Posterior cingulate gyrus (tissue), 11 donors: Measurements from ENCODE around the gene PGLYRP3.
"Not testable (repeated sequence)": the region's sequence is repeated elsewhere in the genome, so short reads cannot be mapped to it uniquely, and the experiment has no call there.

Experiments used
- DNase-seq, 10 donors: peaks; one replicate each; pipeline versions ENCODE4 v3.0.0 to v3.0.0-alpha.2; 2020 to 2021; ENCODE audit warnings: mixed read lengths in 3 of 10
- intact Hi-C: fragments of 100-400 bp; cut with DNase I; formaldehyde crosslinking; loops from one replicate; pipeline ENCODE4 v1.15.1; 2023

PGLYRP3 gene

DNA sequence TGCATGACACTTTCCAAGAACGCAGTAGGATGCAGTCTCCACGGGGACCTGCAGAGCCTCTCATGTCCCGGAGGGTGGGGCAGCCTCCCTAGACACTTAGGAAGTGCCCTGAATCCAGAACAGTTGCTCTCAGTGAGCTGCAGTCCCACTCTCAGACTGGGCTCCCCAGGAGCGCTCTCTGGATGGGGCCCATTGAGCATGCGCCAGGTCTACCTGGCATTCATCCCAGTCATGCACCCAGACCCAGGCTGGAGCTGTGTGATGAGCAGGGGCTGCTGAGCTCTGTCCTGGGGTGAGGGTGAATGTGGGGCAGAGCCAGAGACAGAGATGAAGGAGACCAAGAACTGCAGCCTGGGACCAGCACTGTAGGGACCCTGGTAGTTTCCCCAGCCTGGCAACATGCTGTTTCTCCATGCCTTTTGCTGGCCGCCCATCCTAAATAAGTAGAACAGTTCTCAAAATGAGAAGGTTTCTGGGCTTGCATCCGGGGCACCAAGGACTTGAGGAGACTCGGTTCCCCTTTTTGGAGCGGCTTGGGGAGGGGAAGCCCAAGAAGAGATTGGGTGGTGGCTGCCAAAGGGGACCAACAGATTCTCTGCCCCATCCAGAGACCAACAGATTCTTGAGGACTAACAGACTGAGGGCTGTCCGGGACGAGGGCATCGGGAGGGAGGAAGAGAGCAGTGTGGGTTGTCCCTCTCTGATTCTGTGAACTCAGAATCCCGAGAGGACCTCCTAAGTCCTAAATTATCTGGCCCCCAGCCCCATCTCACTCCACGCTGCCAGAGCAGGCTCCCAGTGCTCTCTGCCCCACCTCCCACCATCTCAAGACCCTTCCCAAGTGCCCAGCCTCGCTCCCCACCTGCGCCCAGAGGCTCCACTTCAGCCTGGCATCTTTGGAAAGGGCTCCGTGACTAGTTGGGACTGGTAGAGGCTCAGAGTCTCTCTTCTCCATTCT is 36.9 kb upstream of the PGLYRP3 start:
- no peak for DNase-seq
- intact Hi-C loops, result loop anchor here (10.0 kb wide), 1 partner anchor 215 kb away; the partner anchor contains the start of gene S100A2

DNA sequence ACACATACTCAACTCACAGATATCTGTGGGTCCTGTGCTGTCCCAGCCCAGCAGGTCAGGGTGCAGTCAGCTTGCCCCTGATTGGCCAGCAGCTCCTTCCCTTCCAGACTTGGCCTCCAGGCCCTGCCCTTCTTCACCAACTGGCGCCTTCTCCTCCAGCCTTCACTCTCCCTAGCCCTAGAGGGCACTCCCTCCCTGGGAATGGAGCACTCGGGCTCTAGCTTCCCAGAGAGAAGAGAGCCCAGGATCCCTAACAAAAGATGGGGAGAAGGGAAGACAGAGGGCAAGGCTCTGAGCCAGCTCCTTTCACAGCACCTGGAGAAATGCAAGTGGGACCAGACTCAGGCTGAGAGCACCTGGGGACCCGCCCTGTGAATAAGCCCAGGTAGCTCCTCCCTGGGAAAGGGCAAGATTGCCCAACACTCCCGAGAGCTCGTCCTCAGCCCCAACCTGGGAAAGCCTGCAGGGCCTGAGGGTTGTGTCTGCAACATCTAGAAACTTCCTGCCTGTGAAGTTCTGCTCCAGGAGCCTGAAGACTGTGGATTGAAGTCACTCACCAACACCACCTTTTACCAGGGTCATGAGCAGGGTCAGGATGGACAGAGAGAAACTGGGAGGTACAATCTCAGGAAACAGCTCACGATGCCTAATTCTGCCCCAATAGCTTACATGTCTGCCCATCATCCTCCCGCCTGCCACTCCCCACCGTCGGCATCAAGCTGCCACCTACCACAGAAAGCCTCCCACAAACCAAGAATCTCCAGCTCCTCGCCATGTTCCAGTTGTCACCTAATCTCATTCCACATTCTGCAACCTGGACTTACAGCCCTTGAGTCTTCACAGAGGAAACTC is 36.0 kb upstream of the PGLYRP3 start, which contains the start of gene PGLYRP4:
TSS of gene PGLYRP4 (minus strand) at position 331 of the 852 bp plus-strand sequence. CDS start 909 bp downstream, outside the sequence.
- intact Hi-C loops, result no loop called here
- DNase-seq, result no peak

DNA sequence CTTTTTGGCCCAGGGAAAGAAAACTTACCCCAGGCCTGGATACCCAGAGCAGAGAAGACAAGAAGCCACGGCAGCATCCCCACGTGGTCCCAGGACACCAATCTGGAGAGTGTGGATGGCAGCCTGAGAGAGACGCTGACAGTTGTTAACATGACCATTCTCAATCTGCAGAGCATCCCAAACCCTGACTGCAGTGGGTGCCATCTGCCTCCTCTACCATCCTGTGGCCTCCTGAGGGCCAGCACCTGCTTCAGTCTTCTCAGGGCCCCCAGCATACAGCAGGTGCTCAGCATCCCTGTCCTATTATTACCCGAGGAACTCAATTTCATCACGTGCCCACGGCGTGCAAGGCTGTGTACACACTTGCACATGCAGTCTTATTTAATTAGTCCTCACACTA is 35.1 kb upstream of the PGLYRP3 start:
- intact Hi-C loops, result no loop called here
- DNase-seq, result no peak

DNA sequence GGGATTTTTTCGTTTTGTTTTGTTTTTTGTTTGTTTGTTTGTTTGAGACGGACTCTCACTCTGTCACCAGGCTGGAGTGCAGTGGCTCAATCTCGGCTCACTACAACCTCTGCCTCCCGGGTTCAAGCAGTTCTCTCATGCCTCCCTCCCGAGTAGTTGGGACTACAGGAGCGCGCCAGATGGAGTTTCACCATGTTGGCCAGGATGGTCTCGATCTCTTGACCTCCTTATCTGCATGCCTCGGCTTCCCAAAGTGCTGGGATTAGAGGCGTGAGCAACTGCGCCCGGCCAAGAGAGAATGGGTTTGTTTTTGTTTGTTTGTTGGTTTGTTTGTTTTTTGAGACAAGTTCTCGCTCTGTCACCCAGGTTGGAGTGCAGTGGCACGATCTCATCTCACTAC is 34.3 kb upstream of the PGLYRP3 start:
- DNase-seq, intact Hi-C loops: not testable (repeated sequence)

DNA sequence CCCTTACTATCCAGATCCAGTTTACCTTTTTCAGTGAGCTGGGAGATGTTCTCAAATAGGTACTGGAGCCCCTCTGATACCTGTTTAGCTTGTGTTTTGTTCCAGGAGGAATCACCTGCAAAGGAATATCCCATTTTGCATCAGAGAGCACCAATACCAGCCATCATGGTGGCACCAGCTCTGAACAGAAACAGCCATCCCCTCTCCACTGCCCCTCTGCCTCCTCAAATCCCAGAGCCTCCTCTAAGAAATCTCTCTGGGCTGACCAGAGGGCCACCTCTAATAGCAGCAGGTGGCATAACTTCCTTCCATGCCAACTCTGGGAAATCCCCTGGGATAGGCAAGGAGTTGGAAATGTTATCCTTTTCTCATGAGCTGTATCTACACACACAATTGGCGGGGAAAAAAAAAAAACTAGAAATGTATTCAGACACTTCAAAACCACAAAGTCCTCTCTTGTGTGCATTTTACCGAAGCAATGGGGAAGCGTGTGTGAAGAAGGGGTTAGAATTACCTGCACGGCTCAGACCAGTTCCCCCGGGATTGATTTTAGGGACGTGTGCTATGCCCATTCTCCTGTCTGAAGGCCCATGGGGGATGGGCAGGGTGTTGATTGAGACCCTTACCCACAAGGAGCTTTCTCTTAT is 33.4 kb upstream of the PGLYRP3 start:
- no peak for DNase-seq
- intact Hi-C loops, result no loop called here

DNA sequence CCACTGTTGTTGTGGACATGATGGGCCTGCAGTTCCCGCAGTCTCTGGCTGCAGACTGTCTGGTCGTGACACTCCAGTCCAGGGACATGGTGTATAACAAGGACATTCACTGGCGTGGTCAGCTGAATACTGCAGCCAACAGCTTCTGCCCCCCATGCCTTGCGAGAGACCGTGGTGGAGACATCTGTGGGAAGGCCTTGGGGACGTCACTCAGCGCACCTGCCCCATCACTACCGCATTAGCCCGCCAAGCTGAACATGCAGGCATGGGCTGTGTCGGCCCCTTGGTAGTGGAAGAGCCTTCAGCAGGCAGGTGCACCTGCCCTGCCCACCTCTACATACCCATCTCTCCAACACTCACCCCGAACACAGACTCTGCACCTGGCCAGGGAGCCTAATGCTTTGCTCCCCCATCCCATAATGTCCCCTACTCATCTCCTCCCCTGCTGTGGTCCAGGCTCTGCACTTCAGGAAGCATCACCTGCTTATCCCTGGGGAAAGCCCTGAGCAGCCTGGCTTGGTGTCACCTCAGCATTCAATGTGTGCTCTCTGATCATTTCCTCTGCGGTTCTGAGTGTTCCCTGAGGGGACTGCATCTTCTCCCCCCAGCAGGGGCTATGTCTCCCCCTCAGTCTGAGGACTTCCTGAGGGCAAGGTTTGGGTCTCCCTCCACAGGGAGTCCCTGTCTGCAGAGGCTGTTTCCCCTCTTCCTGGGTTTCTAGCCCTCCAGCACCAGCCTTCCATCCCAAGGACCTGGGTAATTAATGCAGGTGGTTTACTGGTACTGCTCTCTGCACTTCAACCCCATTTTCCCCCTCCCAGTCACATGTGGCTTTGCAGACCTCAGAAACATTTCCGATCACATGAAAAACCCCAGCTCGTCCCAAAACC is 32.7 kb upstream of the PGLYRP3 start:
- intact Hi-C loops, result no loop called here
- no peak for DNase-seq

DNA sequence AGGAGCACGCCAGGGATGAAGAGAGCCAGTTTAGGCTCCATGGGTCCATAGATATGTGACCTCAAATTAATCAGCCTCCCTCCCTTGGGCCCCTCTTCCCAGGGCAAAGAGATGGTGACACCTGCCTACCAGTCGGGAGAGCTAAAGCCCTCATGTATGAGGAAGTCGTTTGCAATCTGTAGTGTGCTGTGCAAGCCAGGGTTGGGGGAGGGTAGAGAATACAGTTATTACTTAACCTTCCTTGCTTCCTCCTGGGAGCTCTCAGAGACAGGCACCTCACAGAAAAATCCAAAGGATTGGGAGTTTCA is 31.9 kb upstream of the PGLYRP3 start:
- DNase-seq, result no peak
- intact Hi-C loops, result no loop called here

DNA sequence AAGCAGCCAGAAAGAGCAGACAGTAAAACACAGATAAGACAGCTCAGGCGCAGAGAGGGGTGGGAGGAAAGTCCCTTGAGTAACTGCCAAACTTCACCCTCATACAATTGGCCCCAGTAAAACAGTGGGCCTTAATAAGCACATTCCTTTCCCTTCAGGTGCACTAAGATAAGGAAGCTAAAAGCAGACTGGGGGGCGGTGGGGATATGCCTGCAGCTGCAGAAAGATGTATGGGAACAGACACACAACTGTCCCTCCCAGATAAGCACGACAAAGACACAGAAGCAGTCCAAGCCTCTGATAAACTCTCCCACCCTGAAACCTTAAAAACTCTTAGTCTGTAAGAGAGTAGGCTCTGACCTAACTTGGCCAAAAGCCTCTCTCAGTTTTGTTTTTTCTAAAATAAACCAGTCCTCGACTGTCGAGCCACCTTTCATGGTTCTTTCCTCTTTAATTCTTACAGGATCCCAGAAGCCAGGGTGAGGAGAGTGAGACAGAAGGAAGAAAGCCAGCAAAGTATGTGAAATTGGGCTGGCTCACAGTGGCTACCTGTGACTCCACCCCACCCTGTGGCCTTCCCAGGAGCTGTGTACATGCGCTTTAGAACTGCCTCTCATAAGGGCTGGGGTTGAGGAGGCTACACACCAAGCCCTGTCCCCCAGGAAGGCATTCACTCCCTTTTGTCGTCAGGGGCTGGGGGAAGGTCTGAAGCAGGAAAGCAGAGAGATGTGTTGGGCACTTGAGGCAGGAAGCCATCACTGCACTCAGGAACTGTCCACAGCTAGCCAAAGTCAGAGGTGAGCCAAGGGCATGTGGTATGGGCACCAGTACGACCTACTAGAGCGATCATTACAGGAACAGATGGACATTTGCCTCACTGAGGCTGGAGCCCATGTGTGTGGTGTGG is 31.3 kb upstream of the PGLYRP3 start:
- intact Hi-C loops, result no loop called here
- no peak for DNase-seq

DNA sequence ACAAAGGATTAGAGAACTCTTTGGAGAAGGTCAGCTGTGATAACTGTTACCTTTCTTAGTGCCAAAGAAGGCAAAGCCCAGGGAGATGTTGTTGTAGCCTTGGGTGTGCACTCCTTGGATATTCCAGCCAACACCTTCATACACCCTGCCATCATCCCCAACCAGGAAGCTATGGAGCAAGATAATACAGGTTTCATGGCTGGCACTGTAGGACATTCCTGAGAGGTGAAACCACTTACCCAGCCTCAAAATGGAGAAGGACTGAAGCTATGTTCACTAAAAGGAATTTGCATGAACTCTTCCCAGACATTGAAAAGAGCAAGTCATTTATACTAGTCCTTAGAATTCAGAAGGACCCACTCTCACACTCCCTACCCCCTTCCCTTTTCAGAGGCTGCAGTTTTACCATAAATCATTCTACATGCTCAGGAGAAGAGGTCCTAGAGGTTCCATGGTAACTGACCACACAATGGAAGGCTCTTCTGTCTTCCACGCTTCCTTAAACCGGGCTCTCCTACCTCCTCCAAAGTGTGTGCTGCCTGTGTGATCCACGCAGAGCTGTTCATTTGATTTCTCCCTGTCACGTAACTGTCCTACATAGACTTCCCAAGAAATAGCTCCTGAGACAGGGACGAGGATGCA is 30.4 kb upstream of the PGLYRP3 start:
- intact Hi-C loops, result no loop called here
- DNase-seq, result no peak

DNA sequence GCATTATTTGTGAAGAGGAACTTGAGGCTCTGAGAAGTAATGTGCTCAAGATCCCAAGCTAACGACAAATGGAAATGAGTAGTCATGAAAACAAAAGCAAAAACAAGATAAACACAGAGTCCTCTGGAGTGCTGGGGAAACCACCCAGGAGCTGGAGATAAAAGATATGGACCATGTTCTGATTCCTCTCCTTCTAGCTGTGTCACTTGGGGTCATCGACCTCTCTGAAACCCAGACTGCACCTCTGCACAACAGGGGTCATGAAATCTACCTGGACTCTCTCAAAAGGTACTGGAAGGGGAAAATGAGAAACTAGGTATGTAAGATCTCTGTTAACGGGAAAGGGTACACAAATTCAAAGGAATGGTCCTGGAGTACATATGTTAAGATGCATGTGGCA is 29.4 kb upstream of the PGLYRP3 start:
- DNase-seq, result no peak
- intact Hi-C loops, result no loop called here

DNA sequence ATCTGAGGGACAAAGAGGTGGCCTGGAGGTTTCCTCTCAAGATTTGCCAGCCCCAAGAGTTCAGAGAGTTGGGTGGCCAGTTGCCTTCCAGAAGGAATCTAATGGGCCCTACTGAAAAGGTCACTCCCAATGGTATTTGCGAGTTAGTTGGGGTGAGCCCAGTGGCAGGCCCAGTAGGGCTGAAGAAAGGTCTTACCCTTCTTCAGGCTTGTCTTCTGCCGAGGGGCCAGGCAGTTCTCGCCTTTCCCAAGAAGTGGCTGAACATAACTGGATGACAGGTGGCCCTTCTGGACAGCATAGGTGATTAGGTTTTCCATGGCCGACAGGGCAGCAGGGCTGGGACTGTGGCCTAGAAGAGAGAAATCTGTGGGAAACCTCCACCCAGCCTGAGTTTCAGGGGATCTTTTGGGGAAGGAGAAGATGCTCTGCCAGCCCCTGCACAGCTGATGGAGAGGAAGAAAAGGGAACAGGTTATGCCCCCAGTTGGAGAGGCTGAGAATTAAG is 28.7 kb upstream of the PGLYRP3 start:
- intact Hi-C loops, result no loop called here
- DNase-seq, result no peak

DNA sequence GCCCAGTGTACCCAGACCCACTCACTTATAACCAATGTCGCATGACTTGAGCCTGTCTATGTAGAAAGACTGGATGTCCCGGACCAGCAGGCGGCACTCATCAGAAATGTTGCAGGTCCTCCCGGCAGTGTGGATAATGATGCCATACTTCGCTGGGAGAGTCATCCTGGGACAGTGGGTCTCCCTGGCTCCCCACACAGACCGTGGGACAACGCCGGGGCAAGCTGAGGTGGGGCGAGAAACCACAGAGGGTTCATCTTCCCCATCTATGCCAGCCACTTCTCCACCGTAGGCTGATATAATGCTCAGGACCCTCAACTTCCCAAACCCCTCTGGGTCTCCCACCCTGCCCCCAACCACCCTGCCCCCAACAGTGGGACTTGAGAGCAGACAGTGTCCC is 27.6 kb upstream of the PGLYRP3 start:
- DNase-seq, result no peak
- intact Hi-C loops, result no loop called here

DNA sequence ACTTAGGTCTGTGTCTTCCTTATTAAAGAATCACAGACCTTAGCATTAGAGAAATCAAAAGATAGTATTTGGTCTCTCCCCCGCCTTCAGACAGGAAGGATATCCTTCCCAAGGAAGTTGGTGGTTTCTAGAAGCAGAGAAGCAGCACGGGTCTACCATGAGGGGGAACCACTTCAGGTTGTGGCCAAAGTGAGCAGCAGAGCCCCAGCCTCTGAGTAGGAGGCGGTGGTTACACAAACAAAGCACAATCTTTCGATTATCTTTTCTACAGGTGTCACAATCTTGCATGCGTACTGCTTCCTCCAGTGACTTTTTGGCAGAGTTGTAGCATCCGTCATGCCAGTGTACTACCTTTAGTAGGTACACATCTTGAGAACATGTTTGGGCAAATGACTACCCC is 27.1 kb upstream of the PGLYRP3 start:
- DNase-seq, result no peak
- intact Hi-C loops, result no loop called here

DNA sequence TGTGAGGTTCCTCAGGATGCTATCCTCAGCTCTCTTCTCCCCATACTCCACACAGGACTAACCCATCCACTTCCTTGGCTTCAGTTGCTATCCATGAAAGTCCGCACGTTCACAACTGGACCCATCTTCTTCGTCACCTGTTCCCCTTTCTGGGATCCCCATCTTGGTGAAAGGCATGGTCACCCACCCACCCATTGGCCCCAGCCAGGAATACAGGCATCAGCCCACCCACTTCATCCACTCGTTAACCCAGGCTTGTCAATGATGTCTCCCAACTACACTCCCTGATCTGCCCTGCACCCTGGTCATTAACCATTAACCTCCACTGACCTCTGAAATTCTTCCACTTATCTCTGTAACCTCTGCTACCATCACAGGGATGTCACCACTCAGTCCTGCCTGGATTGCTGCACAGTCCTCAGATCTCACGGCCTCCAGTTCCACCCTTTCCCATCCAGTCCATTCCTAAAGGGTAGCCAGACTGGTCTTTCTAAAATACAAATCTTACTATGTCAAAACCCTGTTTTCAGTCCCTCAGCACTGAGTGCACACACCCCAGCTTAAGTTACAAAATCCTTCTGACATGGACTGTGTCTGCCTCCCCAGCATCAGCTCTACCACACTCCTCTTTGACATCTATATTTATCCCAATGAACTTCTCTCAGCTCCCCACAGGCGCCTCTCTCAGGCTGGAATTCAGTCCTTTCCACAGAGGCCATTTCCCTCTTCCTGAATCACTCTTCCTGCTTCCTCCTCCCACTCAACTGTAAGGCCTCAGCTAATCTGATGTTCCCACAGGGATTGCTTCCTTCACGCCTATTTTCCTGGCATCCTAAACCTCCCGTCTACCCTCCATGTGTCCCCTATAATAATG is 25.5 kb upstream of the PGLYRP3 start:
- intact Hi-C loops, result no loop called here
- DNase-seq, result no peak

DNA sequence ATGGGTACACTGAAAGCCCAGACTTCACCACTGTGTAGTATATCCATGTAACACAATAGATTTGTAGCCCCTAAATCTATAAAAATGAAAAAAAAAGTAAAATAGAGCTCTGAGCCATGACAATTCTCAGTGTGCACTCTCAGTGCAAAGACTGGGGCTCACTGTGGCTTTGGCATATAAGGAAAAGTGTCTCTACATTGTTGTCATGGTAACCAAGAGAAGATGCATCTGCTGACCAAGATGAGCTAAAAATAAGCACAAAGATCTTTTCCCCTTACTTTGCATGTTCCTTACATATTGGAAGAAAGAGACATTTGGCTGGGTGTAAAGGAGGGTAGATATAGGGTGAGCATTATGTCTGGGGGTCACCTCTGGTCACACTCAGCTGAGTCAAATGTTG is 23.9 kb upstream of the PGLYRP3 start:
- intact Hi-C loops, result no loop called here

DNA sequence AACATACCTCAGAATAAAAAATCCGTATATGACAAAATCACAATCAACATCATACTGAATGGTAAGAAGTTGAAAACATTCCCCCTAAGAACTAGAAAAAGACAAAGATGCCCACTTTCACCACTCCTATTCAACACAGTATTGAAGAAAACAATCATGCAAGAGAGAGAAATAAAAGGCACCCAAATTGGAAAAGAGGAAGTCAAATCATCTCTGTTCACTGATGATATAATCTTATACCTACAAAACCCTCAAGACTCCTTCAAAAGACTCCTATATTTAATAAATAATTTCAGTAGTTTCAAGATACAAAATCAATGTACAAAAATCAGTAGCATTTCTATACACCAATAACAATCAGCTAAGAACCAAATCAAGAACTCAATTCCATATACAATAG is 21.1 kb upstream of the PGLYRP3 start:
- intact Hi-C loops, result no loop called here
- no peak for DNase-seq

More for the DNA sequence above, 23.9 kb upstream of the PGLYRP3 start:
- DNase-seq, result no peak

DNA sequence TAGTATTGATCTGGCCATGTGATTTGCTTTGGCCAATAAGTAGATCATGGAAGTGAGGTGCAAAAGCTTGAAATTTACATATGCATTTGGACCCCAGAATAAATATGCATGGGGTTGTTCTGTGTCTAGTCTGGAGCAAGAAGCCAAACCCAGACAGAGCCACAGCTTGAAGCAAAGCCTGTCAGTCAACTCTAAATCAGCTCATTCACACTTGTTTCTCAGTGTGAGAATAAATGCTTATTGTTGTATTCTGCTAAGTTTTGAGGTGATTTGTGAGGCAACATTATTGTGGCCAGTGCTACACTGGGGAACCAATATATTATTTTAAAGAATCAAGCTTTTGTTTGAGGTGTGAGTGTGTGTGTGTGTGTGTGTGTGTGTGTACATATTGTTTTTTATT is 12.2 kb upstream of the PGLYRP3 start:
- intact Hi-C loops, result no loop called here
- DNase-seq, result no peak
